CD4-positive, alpha-beta T cell treated with Interleukin-21 for 1 hour (primary cell): ENCODE data around the gene ENDOU.
A peak's percentile ranks its signal among the peaks of the same experiment; 100 is the strongest.

Source experiments
- DNase-seq: peaks from one replicate; pipeline ENCODE4 v3.0.0-alpha.2; 2020

The ENDOU gene

DNA sequence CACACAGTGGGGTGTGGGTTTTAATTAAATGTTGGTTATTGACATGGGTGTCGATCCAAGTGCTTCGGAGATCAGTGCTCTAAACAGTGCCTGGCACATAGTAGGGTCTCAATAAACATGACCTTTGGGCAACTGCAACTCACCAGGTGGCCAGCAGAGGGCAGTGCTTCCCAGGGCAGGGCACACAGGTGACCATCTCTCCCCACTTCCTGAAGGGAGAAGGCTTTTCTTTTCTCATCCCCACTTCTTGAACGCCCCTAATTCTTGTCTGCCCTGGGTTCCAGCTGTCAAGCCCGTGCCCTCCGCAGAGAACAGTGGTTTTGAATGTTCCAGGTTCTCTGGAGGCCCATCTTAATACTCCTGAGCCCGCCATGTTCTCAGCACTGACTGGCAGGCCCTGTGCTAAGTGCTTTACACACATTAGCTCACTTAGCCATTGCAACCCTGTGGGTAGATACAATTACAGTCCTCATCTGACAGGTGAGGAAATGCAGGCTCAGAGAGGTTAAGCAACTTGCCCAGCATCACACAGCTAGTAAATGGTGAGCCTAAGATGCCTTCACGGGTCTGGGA is 17.0 kb upstream of the ENDOU start:
- DNase-seq: peak; percentile 76

DNA sequence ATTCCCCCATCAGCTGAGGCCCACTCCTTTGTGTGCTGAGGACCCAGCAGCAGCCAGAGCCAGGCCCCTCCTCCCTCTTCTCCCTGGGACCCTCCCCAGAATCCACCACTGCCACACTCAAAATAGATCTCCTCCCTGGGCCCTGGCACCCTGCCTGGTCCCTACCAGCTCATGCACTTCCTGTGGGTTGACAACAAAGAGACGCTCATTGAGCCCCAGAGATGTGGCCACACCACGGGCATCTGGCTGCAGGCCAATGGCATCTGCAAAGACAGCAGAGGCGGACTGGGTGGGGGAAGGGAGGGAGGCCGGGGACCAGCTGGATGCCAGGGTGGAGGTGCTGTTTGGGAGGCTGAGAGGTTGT is 16.0 kb upstream of the ENDOU start:
- peak; percentile 82 for DNase-seq

DNA sequence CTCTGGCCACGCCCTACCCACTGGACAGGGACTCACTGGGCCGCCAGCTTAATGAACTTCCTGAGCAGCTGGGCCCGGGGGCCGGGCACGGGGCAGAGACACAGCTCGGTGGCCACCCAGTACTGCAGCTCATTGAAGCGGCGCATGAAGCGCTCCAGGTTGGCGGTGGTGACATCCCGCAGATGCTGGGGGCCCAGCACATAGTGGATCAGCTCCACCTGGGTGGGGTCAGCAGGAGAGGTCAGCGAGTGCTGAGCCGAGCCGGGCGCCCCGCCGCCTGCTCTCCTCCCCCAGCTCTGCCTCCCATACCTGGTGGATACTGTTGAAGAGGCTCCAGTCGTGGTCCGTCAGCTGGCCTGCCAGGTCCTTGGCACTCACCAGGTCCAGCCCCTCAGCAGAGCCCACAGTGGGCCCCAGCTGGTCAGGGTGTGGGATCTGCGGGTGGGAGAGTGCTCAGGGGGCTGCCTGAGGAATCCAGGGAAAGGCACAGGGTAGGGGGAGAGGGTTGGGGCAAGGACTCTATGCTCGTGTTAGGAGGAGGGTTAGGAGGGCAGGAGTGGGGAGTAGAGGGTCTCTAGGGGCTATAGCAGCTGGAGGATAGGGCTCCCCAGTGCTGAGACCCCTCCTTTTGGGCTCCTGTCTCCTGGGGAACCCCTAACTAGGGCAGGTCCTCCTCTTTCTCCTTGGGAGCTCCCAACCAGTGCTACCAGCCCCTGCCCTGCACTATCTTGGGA is 15.5 kb upstream of the ENDOU start:
- DNase-seq: no peak

DNA sequence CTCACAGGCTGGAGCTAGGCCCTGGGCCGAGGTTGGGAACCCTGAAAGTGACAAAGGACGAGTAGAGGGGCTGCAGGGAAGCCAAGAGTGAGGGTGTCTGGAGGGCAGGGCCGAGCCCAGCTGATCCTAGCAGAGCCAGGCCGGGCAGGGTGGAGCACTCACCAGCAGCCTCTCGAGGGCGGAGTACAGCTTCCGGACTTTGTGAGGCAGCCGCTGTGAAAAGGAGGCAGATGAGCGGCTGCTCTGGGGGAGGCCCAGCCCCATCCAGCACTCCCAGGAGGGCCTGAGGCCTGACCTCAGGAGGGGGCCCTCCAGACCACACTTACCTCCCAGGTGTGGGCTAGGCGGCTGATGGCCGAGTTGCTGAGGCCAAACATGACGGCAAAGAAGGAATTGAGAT is 14.7 kb upstream of the ENDOU start:
- no peak for DNase-seq

DNA sequence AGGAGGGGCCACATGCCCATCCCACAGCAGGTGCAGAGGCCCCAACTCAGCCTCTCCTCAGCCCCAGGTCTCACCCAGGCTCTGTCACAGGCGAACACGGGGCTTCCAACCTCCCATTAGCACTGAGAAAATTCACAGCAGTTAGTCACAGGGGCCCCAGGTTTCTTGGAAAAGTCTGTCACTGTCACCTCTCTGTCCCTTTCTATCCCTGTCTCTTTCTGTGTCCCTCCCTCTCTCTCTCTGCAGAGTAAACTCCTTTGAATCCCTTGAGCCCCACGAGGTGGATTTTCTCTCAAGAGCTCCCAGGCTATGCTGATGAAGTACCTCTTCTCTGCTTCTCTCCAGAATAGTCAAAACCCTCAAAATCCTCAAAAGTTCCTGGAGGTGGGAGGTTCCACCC is 14.0 kb upstream of the ENDOU start:
- DNase-seq: no peak

DNA sequence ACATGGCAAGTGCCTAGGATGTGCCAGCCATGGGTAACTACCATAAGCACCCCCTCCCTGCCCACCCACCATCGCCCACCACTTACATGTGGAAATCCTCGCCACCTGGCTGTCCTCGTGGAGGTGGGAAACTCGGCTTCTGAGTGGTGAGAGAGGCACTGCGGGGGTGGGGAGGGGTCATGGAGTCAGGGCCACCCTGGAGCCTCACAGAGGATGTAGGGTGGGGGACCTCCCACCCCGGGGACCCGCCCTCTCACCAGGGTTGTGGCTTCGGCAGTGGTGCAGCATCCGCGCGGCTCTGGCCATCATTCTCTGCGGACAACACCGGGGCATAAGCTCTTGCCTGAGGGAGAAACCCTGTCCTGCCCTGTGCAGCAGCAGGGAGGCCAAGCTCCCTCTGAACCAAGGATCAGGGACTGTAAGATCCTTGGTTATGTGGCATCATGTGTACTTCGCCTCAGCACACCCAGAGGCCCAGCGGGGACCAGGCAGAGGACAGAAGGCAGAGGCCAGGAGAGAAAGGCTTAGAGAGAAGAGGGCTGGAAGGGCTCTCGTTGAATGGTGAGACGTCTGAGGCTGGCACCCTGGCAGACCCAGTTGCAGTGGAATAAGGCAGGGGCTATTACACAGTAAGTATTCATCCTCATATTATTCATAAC is 12.8 kb upstream of the ENDOU start:
- DNase-seq: no peak

DNA sequence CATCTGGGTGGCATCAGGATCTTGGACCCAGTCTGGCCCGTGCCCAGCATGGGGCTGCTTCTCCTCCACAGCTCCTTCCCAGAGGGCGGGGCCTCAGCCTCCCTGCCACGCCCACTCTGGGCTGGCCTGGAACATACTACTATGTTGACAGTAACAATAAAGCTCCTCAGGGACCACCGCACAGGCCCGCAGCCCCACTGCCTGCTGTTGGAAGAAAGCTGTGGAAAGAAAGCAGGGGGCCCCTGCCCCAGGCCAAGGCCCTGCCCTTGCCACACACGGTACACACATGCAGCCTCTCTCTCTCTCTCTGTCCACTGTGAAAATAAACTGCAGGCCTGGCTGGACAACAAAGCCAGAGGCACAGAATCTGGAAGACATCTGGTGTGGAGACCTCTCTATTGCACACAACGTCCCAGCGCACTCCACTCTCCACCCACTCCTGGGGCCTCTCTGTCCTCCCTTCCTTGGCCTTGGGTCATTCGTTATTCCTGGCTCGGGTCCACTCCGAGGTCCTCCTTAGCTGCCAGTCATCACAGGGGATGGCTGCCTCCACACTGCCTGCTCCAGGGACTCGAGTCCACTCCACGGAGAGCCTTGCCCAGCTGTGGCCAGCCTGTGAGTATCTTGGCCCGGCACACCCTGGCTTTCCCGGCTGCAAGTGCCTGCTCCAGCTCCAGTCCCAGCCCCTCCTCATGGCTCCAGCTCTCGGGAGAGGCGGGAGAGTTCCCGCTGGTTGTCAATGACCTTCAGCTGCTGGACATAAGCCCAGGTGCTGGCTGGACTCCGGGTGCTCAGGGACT is 11.8 kb upstream of the ENDOU start:
- DNase-seq: no peak

DNA sequence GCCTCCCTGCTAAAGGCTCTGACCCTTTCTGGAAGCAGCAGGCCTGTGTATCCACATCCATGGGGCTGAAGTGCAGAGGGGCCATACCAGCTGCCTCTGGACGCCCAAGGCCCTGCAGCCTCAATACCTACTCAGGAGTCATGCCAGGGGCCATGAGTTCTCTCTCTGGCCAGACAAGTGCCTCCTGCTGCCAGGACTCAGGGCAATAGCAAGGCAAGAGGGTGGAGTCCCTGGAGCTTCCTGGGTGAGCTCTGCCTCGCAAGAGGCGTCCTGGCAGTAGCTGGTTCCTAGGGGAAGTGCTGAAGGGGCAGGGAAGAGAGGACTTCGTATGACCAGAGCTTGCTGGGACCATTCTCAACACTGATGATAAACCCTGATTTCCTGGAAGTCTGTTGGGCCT is 10.9 kb upstream of the ENDOU start:
- no peak for DNase-seq

DNA sequence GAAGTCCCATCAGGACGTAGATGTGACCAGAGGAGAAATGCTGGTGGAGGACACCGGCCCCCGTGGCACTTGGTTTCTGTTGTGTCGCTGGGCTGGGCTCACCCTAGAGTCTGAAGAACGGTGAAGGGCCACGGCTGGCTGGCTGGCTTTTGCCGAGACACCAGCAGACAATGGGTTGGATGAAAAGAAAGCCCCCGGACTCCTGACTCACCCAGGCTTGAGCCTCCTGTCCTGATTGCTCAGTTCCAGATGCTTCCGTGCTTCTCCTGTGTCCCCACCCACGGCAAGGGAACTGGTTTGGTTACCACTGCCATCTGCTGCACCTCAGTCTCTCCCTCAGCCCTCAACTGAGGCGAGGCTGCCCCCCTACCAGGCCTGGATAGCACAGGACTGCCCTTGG is 10.4 kb upstream of the ENDOU start:
- no peak for DNase-seq

DNA sequence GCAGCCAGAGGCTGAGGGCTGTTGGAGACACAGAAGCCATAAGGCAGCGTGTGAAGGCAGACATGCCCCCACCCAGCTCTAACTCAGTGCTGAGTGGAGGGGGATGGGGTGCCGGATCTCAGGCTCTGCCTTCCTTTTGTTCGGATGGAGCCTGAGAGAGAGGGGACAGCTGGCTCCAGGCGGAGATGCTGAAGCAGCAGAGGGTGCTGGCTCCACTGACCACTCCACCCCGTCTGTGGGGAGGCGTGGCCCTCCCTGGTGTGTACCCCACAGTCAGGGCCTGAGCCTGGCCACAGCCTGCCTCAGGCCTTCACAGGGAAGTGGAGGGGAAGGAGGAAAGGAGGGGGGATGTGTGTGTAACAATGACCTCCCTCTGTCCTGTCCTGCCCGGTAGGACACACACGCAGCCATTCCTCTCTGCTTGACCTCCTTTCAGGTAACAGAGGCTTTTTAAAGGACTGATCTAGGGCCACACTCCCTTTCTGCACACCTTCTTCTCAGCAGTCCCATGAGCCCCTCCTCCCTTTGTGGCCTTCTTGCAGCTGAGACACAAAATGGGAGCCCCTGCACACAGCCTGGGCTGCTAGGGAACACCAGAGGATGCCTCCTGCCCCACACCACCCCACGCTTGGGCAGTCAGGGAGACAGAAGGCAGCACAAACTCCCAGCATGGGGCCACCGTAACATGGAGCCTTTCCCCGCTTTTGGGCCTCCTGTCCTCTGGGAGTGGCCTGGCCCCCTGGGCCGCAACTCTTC is 9.6 kb upstream of the ENDOU start:
- DNase-seq: no peak

DNA sequence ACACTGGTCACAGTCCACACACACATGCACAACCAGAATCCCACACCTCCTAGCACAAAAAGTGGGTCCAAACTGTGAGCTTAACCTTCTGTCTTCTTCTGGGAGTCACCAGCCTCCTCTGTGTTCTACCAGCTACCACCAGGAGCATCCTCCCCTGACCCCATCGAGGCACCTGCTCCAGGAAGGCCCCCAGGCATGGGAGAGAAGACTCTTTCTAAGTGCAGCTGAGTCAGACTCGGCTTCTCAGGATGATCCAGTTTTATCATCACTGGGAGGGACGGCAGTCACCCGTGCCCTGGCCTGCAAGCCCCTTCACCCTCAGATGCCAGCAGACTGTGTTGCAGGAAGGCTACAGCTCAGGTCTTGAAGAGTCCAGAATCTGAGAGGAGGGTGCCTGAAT is 7.9 kb upstream of the ENDOU start:
- no peak for DNase-seq

DNA sequence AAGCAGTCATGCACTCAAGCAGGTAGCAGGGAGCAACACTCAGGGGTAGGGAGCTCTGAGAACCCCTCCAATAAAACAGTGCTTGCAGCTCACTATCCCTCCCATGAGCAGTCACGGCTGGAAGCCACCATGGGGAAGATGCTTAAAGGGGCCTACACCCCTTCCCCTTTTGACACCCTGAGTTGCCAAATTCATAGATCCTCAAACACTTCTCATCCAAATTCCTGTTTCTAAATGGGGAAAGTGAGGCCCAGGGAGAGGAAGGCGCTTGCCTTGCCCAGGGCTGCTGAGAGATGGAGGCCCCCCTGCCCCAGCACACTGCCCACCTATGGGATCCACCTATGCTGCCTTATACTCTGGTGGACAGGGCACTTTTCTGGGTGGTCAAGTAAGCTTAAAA is 7.2 kb upstream of the ENDOU start:
- DNase-seq: no peak

DNA sequence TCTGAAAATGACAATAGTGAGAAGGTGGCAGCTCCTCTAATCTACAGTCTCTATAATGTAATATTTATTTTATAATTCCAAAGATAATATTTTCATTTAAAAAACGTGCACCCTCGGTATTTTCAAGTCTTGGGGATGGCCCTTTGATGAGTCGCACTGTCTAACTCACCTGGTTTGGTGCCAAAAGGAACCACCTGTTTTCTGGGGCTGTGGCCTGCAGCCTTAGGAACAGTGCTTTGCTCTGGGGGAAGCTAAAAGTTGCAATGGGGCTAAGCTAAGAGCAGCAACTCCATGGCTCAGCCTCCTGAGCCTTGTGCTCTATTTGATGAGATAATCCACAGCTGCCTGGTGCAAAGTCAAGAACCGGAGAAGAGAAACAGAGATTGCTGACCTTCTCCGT is 6.4 kb upstream of the ENDOU start:
- DNase-seq: no peak

DNA sequence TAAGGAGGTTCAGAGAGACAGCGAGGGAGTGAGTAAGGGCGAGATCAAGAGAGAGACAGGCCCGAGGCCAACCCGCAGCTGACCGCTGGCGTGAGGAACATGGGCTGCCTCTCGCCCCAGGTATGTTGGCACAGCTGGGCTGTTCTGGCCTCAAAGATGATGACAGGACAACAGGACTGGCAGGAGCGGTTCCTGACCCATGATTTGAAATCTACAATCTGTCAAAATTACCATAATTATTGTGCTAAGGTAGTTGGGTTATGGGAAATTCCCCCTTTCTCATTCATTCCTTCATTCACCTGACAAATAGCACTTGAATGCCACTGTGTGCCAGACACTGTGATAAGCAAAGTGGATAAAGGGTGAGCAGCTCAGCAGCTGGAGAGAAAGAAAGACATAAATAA is 5.1 kb upstream of the ENDOU start:
- no peak for DNase-seq

DNA sequence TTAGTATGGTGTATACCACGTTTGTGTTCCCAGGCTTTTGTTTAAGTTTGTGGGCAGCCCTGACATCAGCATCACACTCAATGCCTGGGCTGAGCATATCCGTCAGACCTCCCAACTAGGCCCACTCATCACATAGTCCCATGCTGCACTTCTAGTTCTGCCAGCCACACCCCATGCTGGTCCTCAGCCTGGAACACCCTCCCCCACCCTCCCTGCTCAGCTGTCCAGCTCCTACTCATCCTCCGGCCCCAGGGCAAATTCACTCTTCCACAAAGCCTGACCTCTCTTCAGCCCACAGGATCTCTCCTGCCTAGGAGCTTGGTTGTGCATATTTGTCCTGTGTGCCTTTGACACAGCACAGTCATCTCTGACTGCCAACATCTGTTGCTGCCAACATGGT is 3.9 kb upstream of the ENDOU start:
- DNase-seq: no peak

DNA sequence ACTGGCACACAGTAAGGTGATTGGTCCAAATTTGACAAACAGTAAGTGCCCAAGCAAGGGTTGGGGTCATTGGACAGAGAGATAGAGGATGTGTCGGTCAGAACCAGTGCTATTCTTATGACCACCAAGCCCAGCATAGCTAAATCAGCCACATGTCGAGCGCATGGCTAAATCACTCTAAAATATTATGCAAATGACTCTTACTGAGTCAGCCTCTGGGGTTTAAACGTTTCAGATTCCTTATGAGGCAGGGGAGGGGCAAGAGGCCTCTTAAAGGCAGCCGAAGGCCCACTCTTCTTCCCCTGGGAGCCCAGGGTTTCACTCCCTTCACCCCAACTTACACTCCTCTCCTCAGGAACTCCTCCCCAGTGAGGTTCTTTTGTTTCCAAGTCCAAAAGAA is 603 bp upstream of the ENDOU start:
- DNase-seq: no peak

DNA sequence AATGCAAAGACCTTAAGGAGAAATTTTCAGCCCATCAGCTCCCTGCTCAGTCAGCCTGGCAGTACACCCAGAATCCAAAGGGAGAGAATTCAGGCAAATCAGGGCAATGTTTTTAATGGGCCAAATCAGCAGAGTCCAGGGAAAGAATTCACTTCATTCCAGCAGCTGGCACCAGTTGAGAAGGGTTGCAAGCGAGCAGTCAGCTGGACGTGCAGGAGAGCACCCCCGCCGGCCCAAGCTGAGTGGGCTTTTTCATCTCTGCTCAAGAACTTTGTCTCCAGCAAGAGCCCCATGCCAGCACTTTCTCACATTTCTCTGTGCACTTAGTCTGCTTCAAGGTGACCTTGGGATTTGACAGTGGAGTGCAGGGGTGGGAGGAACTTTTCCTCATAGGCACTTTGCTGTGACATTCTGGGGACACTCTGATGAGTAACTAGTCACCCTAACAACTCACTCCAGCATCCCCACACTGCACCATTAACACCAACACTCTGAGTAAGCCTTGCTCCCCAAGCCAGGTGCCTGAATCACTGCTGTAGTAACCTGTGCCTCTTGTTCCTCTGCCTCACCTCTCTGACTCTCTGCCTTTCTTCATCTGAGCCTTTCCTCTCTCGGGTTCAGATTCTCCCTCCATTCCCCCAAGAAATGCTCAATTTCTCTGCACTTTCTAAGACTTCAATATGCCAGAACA is 2.2 kb downstream of the ENDOU start:
- DNase-seq: no peak

DNA sequence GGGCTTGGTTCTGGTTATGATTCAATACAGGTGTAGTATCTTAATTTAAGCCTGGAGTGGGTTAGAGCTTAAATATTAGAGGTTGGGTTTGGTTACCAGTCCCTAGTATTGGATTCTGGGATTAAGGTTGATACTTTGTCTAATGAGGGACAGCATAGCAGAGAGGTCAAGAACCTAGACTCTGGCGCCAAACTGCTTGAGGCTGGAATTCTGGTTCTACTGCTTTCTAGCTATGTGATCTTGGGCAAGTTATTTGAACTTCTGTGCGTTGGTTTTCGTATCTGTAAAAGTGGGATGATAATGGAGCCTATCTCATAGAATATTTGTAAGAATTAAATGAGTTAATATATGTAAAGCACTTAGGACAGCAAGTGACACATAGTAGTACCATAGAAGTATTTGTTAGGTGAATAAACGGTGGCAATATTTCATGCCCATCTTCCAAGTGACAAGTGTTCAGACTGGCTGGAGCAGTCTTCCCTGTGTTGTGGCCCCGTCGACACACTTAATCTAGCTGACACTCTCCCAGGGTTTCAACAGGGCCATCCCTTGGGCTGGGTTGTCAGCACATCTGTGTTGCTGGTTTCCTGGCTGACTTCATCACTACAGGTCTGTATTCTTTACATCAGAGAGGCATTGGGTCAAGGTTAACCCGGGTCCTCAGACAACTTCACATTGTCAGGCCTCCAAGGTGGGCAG is 3.0 kb downstream of the ENDOU start:
- DNase-seq: no peak

DNA sequence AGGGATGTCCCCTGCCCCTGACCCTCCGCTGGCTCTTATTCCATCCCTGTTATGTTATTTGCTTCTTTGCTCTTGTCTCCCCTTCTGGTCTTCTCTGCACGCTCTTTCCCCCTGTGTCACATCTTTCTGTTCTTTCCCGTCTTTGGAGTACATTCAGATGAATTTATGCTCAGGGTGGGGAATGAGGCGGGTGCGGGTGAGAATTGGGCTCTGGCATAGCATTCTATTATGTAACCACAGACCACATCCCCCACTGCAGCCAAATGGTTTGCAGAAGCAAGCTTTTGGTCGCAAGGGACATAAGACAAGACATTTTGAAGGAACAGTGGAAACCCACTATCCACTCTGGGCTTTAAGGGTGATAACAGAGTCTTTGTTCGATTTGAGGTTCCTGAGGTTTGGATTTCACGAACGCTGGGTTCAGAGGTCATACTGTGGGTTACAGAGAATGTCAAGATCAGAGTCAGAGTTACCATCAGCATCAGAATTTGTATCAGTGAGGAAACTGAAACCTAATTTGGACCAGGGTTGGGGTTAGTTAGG is 3.8 kb downstream of the ENDOU start:
- DNase-seq: peak; percentile 40

DNA sequence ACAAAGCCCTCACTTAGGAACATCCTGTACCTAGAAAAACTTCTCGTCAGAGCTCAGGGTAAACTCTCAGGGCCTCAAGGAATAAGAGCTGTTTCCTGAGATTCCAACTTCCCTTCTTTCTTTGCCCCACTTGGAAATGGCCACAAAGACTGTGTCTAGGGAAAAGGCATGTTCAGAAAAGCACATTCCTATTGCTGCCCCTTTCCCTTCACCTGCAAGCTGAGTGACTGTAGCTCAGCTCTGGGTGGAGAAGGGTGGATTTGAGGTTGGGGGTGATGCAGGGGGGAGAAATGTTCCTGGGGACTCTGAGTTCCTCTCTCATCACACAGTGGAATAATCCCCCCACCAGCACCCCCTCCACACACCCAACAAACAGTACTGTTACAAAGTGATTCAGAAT is 6.8 kb downstream of the ENDOU start:
- no peak for DNase-seq

DNA sequence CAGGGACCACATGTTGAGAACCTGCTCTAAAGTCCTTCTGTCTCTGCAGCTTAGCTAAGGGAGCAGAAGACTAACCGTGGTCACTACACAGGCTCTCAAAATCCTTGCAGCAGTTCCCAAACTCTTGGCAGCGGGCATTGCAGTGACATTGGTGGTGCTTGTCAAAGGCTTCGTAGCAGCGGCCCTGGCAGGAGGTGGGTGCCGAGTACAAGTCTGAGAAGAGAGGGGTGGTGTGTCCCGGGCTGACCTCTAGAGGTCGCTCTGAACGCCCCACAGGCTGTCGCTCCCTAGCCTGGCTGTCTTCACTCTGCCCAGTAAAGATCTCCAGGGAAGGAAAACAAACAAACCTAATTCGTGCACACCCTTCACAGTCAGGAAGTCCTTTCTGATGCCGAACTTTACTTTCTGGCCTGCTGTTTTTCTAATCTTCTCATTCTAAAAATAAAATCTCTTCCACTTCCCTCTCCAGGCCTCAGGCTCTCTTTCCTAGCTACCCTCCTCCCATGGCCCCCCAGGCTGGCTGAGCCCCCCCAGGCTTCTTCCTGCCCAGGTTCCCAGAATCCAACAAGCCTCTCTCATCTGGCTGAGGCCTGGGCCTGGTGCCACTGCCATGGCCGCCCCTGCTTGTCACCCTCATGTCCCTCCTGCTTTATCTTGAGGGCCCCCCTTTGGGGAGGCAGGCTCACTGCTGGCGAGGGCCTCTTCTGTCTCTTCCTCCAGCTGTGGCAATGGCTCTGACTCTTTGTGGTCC is 7.7 kb downstream of the ENDOU start:
- DNase-seq: peak; percentile 63
